ENCODE results near the gene PTP4A2.
A peak's percentile ranks its signal among the peaks of the same experiment; 100 is the strongest.
"Not testable (repeated sequence)": the region's sequence is repeated elsewhere in the genome, so short reads cannot be mapped to it uniquely, and the experiment has no call there.

PTP4A2 gene

DNA sequence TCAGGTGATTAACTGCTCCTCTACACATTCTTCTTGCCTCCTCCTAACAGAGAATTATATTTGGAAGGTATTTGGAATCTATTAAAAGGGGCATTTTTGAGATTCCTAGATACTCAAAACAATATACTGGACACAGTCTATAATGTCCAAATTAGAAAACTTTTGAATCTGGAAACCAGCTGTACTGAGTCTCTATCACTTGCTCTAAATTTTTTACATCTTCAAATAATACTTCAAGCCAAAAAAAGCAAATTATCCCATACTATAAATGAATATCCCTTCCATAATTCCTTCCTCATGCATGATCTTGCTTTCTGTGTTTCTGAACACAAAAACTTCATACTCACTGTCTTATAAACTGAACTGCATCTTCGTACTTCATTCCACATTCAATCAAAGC lies 28.5 kb downstream of the PTP4A2 start:
- Mint-ChIP-seq H3K4me1 (peaks cover 66% of the 10 kb centered on the region), H3K27ac (ENCODE audit: low read depth) (peak overlapping the region; percentile 74), H3K27me3 (no peaks in the 10 kb centered on the region), H3K9me3 (no peaks in the 10 kb centered on the region), H3K36me3 (ENCODE audit: insufficient read depth) (peaks cover 86% of the 10 kb centered on the region), H3K4me3 (no peak overlapping the region)
- DNase-seq (ENCODE audit: low spot score in 2 of 2): no peak
- ATAC-seq (replicated peaks; ENCODE audit: extremely low read depth, poor library complexity, severe bottlenecking): no peak

DNA sequence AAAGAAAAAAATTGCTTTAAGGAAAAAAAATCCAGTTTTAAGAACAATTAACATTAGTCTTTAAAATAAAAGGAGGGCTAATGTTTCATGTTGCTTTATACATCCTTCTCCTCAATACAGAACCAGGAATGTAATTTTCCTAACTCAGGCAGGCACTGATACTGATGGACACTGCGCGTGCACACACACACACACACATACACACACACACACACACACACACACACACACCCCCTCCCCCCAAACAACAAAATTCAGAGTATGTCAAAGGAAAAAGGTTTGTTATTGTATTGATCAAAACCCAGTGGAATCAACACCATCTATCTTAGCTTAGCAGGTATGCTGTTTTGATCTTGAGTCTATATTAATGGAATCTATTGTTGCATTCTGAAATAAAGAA lies 31.6 kb downstream of the PTP4A2 start:
- H3K4me1 Mint-ChIP-seq: peaks cover 58% of the 10 kb centered on the region
- DNase-seq (ENCODE audit: low spot score in 2 of 2) (no peak), ATAC-seq (replicated peaks; ENCODE audit: extremely low read depth, poor library complexity, severe bottlenecking) (no peak)
- H3K36me3 Mint-ChIP-seq (ENCODE audit: insufficient read depth): peaks cover 64% of the 10 kb centered on the region
- no peak overlapping the region for H3K4me3 Mint-ChIP-seq
- no peak overlapping the region for H3K27ac Mint-ChIP-seq (ENCODE audit: low read depth)
- H3K27me3 Mint-ChIP-seq: no peaks in the 10 kb centered on the region
- H3K9me3 Mint-ChIP-seq: no peaks in the 10 kb centered on the region

DNA sequence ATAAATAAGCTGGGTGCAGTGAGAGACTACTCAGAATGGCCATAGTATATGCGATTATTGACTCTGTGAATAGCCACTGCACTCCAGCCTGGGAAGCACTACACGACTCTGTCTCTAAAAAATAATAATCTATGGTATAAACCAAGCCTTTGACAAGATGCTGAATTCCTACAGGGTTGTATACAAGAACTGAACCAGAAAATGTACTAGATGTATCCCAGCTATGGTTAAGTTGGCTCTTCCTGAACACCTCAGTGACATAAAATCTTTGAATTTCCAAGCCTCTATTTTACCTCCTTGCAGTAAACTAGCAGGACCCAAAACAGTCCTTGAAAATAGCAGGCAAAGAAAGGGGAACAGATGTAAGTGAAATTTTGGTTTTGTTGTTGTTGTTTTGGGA lies 32.5 kb downstream of the PTP4A2 start:
- no peaks in the 10 kb centered on the region for H3K9me3 Mint-ChIP-seq
- no peaks in the 10 kb centered on the region for H3K27me3 Mint-ChIP-seq
- peaks cover 58% of the 10 kb centered on the region for H3K4me1 Mint-ChIP-seq
- H3K4me3 Mint-ChIP-seq: no peak overlapping the region
- no peak for DNase-seq (ENCODE audit: low spot score in 2 of 2)
- peak overlapping the region; percentile 69 for H3K27ac Mint-ChIP-seq (ENCODE audit: low read depth)
- H3K36me3 Mint-ChIP-seq (ENCODE audit: insufficient read depth): peaks cover 57% of the 10 kb centered on the region
- no peak for ATAC-seq (replicated peaks; ENCODE audit: extremely low read depth, poor library complexity, severe bottlenecking)

DNA sequence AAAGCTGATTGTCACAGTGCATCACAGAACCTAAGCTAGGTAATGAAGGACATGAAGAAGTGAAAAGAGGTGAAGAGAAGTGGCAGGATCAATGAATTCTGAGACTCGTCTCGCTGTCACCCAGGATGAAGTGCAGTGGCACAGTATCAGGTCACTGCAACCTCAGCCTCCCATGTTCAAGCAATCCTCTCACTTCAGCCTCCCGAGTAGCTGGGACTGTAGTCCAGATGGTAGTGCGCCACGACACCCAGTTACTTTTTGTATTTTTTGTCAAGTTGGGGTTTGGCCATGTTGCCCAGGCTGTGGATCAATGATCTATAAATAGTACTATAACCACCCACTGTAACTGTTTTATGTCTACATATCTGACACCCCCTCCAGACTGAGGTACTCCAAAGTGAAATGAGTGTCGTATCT lies 33.1 kb downstream of the PTP4A2 start:
- Mint-ChIP-seq H3K27me3 (no peaks in the 10 kb centered on the region), H3K4me1 (peaks cover 58% of the 10 kb centered on the region), H3K36me3 (ENCODE audit: insufficient read depth) (peaks cover 53% of the 10 kb centered on the region), H3K4me3 (no peak overlapping the region), H3K9me3 (no peaks in the 10 kb centered on the region), H3K27ac (ENCODE audit: low read depth) (peak overlapping the region; percentile 69)
- DNase-seq (ENCODE audit: low spot score in 2 of 2) (no peak), ATAC-seq (replicated peaks; ENCODE audit: extremely low read depth, poor library complexity, severe bottlenecking) (no peak)

DNA sequence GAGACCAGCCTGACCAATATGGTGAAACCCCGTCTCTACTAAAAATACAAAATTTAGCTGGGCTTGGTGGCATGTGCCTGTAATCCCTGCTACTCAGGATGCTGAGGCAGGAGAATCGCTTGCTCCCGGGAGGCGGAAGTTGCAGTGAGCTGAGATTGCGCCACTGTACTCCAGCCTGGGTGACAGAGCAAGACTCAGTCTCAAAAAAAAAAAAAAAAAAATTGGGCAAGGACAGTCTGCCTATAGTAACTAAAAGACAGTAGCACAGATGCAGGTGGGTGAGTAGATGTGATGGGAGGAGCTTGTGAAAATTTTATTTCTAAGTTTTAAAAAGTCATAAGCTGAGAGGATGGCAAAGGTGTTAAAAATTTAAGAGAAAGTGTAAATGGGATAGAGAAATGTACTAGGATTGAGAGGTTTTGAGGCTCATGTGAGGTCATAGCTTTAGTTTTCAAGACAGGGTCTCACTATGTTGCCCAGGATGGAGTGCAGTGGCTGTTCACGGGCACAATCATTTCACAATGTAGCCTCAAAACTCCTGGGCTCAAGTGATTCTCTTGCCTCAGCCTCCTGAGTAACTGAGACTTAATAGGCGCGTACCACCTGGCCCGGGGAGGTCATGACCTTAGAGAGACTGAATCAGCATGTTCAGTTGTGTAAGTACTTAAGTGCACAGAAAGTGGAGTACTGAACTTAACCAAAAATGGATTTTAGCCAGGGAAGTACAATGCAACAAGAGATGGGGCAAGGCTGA lies 33.7 kb downstream of the PTP4A2 start:
- DNase-seq (ENCODE audit: low spot score in 2 of 2): no peak
- Mint-ChIP-seq H3K27ac (ENCODE audit: low read depth) (peak overlapping the region; percentile 69), H3K27me3 (no peaks in the 10 kb centered on the region), H3K9me3 (no peaks in the 10 kb centered on the region), H3K4me1 (peaks cover 52% of the 10 kb centered on the region), H3K4me3 (no peak overlapping the region), H3K36me3 (ENCODE audit: insufficient read depth) (peaks cover 48% of the 10 kb centered on the region)
- ATAC-seq (replicated peaks; ENCODE audit: extremely low read depth, poor library complexity, severe bottlenecking): no peak

DNA sequence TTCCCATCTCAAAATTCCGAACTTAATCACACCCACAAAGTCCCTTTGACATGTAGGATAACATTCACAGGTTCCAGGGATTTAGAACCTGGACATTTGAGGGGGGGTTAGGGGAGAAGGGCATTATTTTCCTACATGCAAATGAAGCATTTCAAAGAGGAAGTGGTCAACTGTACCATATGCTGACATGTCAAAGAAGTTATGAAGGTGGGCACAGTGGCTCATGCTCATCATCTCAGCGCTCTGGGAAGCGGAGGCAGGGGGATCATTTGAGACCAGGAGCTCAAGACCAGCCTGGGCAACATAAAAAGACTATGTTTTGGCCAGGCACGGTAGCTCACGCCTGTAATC lies 35.7 kb downstream of the PTP4A2 start:
- DNase-seq (ENCODE audit: low spot score in 2 of 2) (no peak), ATAC-seq (replicated peaks; ENCODE audit: extremely low read depth, poor library complexity, severe bottlenecking) (no peak)
- peaks cover 28% of the 10 kb centered on the region for H3K36me3 Mint-ChIP-seq (ENCODE audit: insufficient read depth)
- peak overlapping the region; percentile 78 for H3K27ac Mint-ChIP-seq (ENCODE audit: low read depth)
- no peak overlapping the region for H3K4me3 Mint-ChIP-seq
- H3K4me1 Mint-ChIP-seq: peaks cover 55% of the 10 kb centered on the region
- H3K27me3 Mint-ChIP-seq: no peaks in the 10 kb centered on the region
- no peaks in the 10 kb centered on the region for H3K9me3 Mint-ChIP-seq

DNA sequence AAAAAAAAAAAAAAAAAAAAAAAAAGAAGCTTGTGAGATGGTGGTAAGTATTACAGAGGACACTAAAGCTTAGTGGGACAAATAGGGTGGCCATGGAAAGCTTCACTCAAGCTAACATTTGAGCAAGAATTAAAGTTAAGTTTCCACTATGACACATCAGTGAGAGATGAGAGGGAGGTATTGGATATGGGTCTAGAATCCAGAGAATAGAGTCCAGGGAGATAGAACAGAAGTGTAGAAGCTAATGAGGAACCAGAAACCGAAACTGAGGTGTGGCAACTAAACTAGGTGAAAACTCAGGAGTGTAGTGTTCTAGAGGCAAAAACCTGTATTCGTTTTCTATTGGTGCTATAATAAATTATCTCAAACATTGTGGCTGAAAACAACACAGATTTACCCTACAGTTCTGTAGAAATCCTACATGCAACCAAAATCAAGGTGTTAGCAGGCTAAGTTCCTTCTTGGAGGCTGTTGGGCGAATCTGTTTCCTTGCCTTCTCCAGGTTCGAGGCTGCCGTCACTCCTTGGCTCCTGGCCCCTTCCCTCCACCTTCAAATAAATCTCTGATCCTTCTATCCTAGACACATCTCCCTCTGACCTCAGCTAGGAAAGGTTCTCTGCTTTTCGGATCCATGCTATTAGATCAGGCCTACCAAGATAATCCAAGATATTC lies 36.2 kb downstream of the PTP4A2 start:
- H3K4me3 Mint-ChIP-seq: no peak overlapping the region
- H3K27ac Mint-ChIP-seq (ENCODE audit: low read depth): peak overlapping the region; percentile 78
- peaks cover 23% of the 10 kb centered on the region for H3K36me3 Mint-ChIP-seq (ENCODE audit: insufficient read depth)
- peaks cover 55% of the 10 kb centered on the region for H3K4me1 Mint-ChIP-seq
- no peaks in the 10 kb centered on the region for H3K9me3 Mint-ChIP-seq
- DNase-seq (ENCODE audit: low spot score in 2 of 2) (no peak), ATAC-seq (replicated peaks; ENCODE audit: extremely low read depth, poor library complexity, severe bottlenecking) (no peak)
- no peaks in the 10 kb centered on the region for H3K27me3 Mint-ChIP-seq

DNA sequence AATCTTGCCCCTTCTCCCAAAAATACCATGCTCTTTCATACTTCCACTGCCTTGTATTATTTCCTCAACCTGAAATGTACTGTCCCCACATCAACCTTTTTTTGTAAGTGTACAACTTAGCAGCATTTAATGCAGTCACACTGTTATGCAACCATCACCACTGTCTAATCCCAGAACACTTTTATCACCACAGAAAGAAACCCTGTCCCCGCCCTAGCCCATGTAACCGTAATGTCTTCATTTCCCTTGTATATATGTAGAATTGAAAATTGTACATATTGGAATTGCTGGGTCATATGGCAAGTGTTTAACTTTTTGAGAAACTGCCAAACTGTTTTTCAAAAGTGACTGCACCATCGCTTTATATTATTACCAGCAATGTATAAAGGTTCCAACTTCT lies 37.4 kb downstream of the PTP4A2 start:
- H3K36me3 Mint-ChIP-seq (ENCODE audit: insufficient read depth): peaks cover 14% of the 10 kb centered on the region
- no peak for ATAC-seq (replicated peaks; ENCODE audit: extremely low read depth, poor library complexity, severe bottlenecking)
- no peak overlapping the region for H3K27ac Mint-ChIP-seq (ENCODE audit: low read depth)
- no peaks in the 10 kb centered on the region for H3K27me3 Mint-ChIP-seq
- no peak overlapping the region for H3K4me3 Mint-ChIP-seq
- DNase-seq (ENCODE audit: low spot score in 2 of 2): no peak
- H3K9me3 Mint-ChIP-seq: no peaks in the 10 kb centered on the region
- peaks cover 53% of the 10 kb centered on the region for H3K4me1 Mint-ChIP-seq

DNA sequence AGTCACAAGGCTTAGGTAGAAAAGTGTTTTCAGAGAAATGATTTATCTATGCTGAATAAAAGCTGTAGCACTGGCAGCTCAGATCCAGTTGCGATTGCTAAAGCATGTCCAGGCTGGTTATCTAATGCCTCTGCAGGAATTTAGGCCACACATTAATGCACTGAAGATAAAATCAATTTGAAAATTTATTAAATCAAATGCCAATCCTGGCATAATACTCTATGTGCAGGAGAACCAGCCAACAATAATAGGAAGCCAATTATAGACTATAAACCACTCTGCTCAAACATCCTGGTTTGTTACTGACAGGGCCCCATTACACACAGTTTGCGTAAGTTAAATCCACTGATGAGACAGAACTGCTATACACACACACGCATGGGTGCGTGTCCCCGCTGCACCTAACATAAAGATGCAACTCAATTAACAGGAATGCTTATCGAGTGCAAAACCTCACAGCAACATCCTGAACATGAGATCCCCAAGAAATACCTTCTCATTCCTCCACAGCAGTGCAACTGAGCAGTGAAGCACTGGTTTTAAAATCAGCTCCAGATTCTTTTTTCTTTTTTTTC lies 40.6 kb downstream of the PTP4A2 start:
- no peak overlapping the region for H3K27ac Mint-ChIP-seq (ENCODE audit: low read depth)
- ATAC-seq (replicated peaks; ENCODE audit: extremely low read depth, poor library complexity, severe bottlenecking): no peak

DNA sequence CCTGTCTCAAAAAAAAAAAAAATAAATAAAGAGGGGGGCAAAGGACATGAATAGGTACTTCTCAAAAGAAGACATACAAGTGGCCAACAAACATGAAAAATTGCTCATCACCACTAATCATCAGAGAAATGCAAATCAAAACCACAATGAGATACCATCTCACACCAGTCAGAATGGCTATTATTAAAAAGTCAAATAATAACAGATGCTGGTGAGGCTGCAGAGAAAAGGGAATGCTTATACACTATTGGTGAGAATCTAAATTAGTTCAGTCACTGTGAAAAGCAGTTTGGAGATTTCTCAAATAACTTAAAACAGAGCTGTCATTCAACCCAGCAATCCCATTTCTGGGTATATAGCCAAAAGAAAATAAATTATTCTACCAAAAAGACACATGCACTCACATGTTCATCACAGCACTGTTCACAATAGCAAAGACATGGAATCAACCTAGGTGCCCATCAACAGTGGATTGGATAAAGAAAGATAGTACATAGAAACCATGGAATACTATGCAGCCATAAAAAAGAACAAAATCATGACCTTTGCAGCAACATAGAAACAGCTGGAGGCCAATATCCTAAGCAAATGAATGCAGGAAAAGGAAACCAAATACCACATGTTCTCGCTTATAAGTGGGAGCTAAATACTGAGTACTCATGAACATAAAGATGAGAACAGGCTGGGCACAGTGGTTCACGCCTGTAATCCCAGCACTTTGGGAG lies 42.5 kb downstream of the PTP4A2 start:
- H3K9me3 Mint-ChIP-seq; ATAC-seq (replicated peaks; ENCODE audit: extremely low read depth, poor library complexity, severe bottlenecking); H3K36me3 Mint-ChIP-seq (ENCODE audit: insufficient read depth); H3K27ac Mint-ChIP-seq (ENCODE audit: low read depth); H3K4me3 Mint-ChIP-seq; H3K27me3 Mint-ChIP-seq; DNase-seq (ENCODE audit: low spot score in 2 of 2): not testable (repeated sequence)
- H3K4me1 Mint-ChIP-seq: peaks cover 19% of the 10 kb centered on the region

More for the DNA sequence above, 40.6 kb downstream of the PTP4A2 start:
- Mint-ChIP-seq H3K4me3 (no peak overlapping the region), H3K36me3 (ENCODE audit: insufficient read depth) (peaks cover 3% of the 10 kb centered on the region), H3K4me1 (peaks cover 29% of the 10 kb centered on the region), H3K27me3 (no peaks in the 10 kb centered on the region), H3K9me3 (no peaks in the 10 kb centered on the region)
- DNase-seq (ENCODE audit: low spot score in 2 of 2): no peak

DNA sequence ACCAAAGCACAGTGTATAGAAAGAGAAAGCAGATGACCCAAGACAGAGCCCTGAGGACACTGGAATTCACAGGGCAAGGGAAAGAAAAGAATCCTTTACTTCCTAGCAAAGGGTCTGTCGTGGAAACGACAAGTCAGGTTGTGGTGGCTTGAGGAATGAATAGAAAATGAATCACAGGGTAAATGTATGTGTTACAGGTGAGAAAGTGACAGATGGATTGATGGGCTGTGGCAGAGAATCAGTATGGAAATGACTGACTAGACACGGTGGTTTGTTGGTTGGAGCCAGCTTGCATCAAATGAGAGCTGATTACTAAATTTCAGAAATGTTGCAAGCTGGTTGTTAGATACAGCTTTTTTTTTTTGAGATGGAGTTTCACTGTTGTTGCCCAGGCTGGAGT lies 46.9 kb downstream of the PTP4A2 start:
- Mint-ChIP-seq H3K4me3 (no peak overlapping the region), H3K27ac (ENCODE audit: low read depth) (peak overlapping the region; percentile 99), H3K36me3 (ENCODE audit: insufficient read depth) (peaks cover 3% of the 10 kb centered on the region), H3K27me3 (no peaks in the 10 kb centered on the region), H3K9me3 (no peaks in the 10 kb centered on the region), H3K4me1 (peaks cover 23% of the 10 kb centered on the region)
- ATAC-seq (replicated peaks; ENCODE audit: extremely low read depth, poor library complexity, severe bottlenecking): no peak
- DNase-seq (ENCODE audit: low spot score in 2 of 2): no peak

DNA sequence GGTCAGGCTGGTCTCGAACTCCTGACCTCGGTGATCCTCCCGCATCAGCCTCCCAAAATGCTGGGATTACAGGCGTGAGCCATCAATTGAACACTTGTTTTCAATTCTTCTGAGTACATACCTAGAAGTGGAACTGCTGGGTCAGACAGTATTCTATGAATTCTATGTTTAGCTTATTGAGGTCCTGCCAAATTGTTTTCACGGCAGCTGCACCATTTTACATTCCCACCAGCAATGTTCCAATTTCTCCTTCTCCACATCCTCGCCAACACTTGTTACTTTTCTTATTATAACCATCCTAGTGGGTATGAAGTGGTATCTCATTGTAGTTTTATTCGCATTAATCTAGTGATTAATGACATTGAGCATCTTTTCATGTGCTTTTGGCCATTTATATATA lies 49.9 kb downstream of the PTP4A2 start:
- Mint-ChIP-seq H3K4me3 (no peak overlapping the region), H3K36me3 (ENCODE audit: insufficient read depth) (peaks cover 1% of the 10 kb centered on the region), H3K27me3 (no peaks in the 10 kb centered on the region), H3K9me3 (no peaks in the 10 kb centered on the region), H3K27ac (ENCODE audit: low read depth) (peak overlapping the region; percentile 99), H3K4me1 (peaks cover 30% of the 10 kb centered on the region)
- DNase-seq (ENCODE audit: low spot score in 2 of 2) (no peak), ATAC-seq (replicated peaks; ENCODE audit: extremely low read depth, poor library complexity, severe bottlenecking) (no peak)
